Measurements from ENCODE around the gene GRID1. TPM values are rescaled to one million over a fixed set of nuclear protein-coding genes. Genes with fewer than 3 reads are reported as not detected.

Gene GRID1
- total RNA-seq, 1 experiment from 2014 or later = 0.17 TPM

GRCh38 chr10:86303626-86304025 is 63.0 kb downstream of the GRID1 start:
- DNase-seq (ENCODE audit: low spot score) = no peak
- in situ Hi-C loops (cut with HindIII; ENCODE audit: low sequenced_read_pairs) = no loop called here

GRCh38 chr10:86301971-86302370 is 64.6 kb downstream of the GRID1 start:
- in situ Hi-C loops (cut with HindIII; ENCODE audit: low sequenced_read_pairs) = no loop called here
- DNase-seq (ENCODE audit: low spot score) = no peak

- in situ Hi-C loops (cut with HindIII; ENCODE audit: low sequenced_read_pairs) = no loop called here
- DNase-seq (ENCODE audit: low spot score) = no peak
These were observed 65.4 kb downstream of the GRID1 start for GRCh38 chr10:86300931-86301830.

GRCh38 chr10:86300399-86300925 is 66.1 kb downstream of the GRID1 start:
- no peak for DNase-seq (ENCODE audit: low spot score)
- in situ Hi-C loops (cut with HindIII; ENCODE audit: low sequenced_read_pairs) = no loop called here

DNA sequence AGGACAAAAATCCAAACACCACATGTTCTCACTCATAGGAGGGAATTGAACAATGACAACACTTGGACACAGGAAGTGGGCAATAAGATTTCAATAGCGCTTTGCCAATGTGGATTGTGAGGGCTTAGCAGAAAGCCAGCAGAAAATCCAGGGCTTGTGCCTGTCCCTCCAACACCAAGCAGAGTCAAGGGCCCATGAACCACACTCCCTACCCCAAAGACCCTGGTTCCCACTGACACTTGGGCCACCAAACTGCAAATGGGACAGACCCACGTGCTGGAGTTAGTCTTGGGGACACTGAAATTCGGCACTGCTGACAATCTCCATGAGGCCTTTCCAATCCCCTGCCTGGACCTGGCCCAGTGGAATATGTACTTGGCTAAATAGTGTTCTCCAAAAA is 67.0 kb downstream of the GRID1 start:
- in situ Hi-C loops (cut with HindIII; ENCODE audit: low sequenced_read_pairs) = no loop called here
- no peak for DNase-seq (ENCODE audit: low spot score)

- in situ Hi-C loops (cut with HindIII; ENCODE audit: low sequenced_read_pairs) = no loop called here
- DNase-seq (ENCODE audit: low spot score) = no peak
These were observed 68.0 kb downstream of the GRID1 start for GRCh38 chr10:86298501-86299001.

- in situ Hi-C loops (cut with HindIII; ENCODE audit: low sequenced_read_pairs) = no loop called here
- DNase-seq (ENCODE audit: low spot score) = no peak
These were observed 70.8 kb downstream of the GRID1 start for GRCh38 chr10:86295791-86296190.

DNA sequence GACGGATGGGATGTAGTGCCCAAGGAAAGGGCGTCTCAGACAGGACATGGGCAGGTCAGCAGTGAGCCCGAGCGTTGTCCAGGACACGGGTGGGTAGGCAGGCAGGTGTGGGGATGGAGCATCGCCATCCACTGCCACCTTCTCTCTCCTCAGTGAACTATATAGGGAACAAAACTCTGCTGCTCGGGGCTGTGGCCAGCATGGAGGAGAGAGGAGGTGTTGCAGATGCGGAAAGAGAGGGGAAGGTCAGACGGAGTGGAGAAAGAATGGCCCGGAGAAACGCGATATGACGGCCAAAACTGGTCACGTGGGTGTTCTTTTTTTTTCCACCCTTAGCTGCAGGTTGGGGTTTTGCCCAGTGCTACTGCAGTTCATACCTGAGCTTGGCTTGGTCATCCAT is 71.2 kb downstream of the GRID1 start:
- in situ Hi-C loops (cut with HindIII; ENCODE audit: low sequenced_read_pairs) = no loop called here
- DNase-seq (ENCODE audit: low spot score) = no peak

DNA sequence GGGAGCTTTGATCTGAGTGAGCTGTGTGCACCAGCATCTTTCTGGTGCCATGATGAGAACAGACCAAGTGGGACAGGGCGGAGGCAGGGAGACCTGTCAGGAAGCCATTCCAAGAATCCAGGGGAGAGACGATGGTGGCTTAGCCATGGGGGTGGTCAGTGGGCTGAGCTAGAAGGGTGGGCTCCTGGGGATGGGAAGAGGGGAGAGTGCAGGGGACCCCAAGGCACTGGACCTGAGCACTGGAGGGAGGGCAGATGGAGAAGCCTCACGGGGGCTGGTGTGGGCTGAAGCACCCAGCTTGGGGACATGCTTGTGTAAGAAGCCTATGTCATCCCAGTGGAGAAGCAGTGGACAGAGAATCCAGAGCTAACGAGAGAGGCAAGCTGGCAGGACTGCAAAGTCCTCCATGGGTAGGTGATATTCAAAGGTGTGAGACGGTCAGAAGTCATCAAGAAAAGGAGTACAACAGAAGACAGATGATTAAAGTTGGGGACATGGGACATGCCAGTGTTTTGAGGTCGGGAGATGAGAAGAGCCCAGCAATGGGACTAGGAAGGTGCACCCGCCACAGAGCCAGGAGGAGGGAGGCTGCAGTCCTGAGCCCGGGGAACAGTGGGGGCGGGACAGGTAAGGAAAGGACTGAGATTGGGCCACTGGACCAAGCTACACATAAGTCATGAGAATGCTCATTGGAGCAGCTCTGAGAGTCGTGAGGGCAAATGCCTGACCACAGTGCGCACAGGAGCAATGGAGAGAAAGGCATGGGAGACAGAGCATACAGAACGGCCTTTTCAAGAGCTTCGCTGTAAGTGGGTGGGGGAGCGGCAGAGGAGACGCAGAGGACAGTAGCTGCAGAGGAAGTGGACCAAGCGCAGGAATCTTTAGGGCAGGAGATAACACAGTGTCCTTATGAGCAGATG is 72.0 kb downstream of the GRID1 start:
- no peak for DNase-seq (ENCODE audit: low spot score)
- in situ Hi-C loops (cut with HindIII; ENCODE audit: low sequenced_read_pairs) = no loop called here

DNA sequence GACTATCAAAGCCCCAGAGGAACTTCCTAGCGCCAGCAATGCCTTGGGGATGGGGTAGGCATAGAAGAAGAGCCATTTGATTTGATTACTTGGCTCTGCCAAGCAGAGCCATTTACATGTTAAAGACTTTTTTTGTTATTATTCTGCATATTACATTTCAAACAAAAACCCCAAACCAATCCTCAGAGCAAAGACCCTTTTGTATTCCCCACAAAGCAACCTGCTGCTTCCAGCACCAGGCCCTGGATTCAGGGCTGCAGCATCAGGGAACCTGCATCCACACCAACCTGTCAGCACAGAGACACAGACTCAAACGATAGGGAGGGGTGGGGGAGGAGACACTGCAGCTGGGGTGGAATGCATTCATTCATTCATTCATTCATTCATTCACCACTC is 73.2 kb downstream of the GRID1 start:
- DNase-seq (ENCODE audit: low spot score) = no peak
- in situ Hi-C loops (cut with HindIII; ENCODE audit: low sequenced_read_pairs) = no loop called here

DNA sequence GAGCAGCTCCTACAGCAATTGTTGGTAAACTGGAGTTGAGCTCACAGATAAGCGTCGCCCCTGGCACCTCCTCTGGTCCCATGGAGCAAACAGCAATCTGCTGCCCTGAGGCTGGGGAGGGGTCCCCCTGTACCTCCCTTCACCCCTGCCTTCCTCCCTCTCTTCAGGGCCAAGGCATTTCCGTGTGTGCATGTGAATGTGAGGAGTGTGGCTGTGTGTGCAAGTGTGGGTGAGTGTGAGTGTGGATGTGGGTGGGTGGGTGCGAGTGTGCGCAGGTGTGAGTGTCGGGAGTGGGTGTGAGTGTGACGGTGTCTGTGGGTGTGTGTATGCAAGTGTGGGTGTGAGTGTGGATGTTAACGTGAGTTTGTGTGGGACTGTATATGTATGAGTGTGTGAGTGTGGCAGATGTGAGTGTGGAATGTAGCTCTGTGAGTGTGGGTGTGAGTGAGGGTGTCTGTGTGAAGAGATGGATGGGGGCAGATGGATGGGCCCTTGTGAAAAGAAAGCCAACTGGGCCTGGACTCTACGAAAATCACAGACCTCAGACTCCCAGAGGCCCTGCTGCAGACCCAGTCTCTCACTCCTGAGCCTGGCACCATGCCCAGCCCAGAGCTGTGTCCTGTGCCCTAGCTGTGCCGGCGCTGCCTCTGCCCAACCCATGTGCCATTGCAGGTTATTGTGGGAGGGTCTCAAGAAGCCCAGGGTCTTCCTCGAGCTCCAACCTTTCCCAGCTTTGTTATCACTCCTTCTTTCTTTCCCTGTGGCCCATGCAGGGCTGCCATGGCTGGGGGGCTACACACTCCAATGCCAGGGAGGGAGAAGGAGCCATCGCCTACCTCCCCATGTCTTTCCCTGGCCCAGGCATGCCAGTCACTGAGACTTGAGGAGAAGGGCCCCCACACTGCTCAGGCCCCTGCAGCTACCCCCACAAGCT is 73.9 kb downstream of the GRID1 start:
- in situ Hi-C loops (cut with HindIII; ENCODE audit: low sequenced_read_pairs) = no loop called here
- DNase-seq (ENCODE audit: low spot score) = peak; percentile 4

- in situ Hi-C loops (cut with HindIII; ENCODE audit: low sequenced_read_pairs) = no loop called here
- DNase-seq (ENCODE audit: low spot score) = no peak
These were observed 74.8 kb downstream of the GRID1 start for GRCh38 chr10:86291616-86292340.

DNA sequence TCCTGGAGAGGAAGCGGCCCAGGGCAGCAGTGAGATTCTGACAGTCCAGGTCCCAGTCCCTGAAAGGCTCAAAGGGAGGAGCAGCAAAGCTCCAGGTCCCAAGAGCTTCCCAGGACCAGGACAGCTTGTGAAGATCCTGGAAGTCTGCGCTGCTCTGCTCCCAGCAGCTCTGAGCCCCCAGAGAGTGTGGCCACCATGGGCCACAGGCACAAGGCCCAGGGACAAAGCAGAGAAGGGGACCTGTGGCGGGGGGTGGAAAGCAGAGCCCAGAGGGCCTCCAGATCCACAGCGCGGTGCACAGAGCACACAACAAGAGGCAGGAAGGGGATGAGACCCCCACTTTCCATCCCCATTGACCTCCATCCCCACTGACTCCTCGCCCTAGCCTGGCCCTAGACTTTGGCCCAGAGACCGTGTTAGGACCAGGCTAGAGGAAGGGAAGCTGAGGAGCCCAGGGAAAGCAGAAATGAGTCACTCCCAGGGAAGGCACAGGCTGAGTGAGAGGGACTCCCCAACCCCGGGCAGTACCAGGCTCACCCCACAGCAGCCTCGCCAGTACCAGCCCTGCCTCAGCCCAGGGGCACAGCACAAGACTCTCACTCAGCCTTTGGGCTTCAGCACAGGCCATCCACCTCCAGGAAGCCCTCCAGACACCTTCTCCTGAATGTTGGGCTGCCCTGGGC is 75.5 kb downstream of the GRID1 start:
- DNase-seq (ENCODE audit: low spot score) = no peak
- in situ Hi-C loops (cut with HindIII; ENCODE audit: low sequenced_read_pairs) = no loop called here

- DNase-seq (ENCODE audit: low spot score) = no peak
- in situ Hi-C loops (cut with HindIII; ENCODE audit: low sequenced_read_pairs) = no loop called here
These were observed 77.1 kb downstream of the GRID1 start for GRCh38 chr10:86289577-86289868.

GRCh38 chr10:86288695-86289576 is 77.7 kb downstream of the GRID1 start:
- in situ Hi-C loops (cut with HindIII; ENCODE audit: low sequenced_read_pairs) = no loop called here
- DNase-seq (ENCODE audit: low spot score) = no peak

DNA sequence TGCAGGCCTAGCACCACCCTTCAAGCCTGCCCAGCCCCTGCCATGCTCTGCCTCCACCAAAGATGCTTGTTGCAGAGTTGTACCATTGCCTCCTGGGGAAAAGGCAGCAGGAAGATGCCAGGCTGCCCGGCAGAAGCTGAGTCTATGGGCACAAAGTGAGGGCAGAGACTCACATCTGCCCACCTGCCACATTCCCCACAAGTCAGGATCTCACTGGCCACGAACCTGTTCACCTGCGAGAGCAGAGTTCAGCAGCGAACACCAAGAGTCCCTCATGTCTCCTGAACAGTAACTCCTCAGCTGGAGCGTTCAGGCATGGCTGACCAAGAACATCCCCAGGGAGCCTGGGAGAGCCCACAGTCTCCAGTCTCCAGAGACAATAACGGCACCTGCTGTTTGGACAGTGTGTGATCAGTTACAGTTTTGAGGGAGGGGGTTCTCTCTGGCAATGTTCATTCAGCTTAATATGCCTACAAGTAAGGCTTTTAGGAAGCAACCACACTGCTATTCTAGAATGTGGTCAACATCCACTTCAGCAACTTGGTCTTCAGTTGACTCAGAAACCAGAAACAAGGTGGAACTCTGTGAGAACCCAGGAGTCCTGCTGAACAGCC is 78.5 kb downstream of the GRID1 start:
- no peak for DNase-seq (ENCODE audit: low spot score)
- in situ Hi-C loops (cut with HindIII; ENCODE audit: low sequenced_read_pairs) = no loop called here

Data from G401 (cell line).